MM.1S (cell line): ENCODE measurements around the gene RANGAP1.

Experiments used
- EZH2 ChIP-seq: fragments of 300-600 bp; sonication (generic); optimal IDR thresholded peaks from 2 replicates; pipeline ENCODE3; 2017; ENCODE audit warnings: low read depth, mild to moderate bottlenecking, antibody characterized with exemption, low read length, mixed read lengths
- TF ChIP-seq, protein P1 (sequence below): fragments of 300-600 bp; sonication (generic); IDR thresholded peaks from 2 replicates; pipeline ENCODE4 v1.5.1; 2016; ENCODE audit warnings: antibody characterized with exemption, low read length, mixed read lengths

GRCh38 chr22:41311487-41311886 lies 25.5 kb upstream of the RANGAP1 start:
- TF ChIP-seq, protein P1, sequence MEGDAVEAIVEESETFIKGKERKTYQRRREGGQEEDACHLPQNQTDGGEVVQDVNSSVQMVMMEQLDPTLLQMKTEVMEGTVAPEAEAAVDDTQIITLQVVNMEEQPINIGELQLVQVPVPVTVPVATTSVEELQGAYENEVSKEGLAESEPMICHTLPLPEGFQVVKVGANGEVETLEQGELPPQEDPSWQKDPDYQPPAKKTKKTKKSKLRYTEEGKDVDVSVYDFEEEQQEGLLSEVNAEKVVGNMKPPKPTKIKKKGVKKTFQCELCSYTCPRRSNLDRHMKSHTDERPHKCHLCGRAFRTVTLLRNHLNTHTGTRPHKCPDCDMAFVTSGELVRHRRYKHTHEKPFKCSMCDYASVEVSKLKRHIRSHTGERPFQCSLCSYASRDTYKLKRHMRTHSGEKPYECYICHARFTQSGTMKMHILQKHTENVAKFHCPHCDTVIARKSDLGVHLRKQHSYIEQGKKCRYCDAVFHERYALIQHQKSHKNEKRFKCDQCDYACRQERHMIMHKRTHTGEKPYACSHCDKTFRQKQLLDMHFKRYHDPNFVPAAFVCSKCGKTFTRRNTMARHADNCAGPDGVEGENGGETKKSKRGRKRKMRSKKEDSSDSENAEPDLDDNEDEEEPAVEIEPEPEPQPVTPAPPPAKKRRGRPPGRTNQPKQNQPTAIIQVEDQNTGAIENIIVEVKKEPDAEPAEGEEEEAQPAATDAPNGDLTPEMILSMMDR: no peak
- no peak for TF ChIP-seq EZH2
